Measurements from ENCODE around the gene CSTF2T.

- TF ChIP-seq CTCF (IDR thresholded peaks at IDR 0.05; ENCODE audit: low read depth, low read length, poor library complexity, severe bottlenecking) (no peak), EZH2phosphoT487 (IDR thresholded peaks at IDR 0.05; ENCODE audit: borderline replicate concordance, low read length) (no peak)
Measured at GRCh38 chr10:51687296-51687695, 12.1 kb downstream of the CSTF2T start.

Measured in DOHH2 (cell line).